Measurements from ENCODE around the gene MPZL3.

GRCh38 chr11:118264569-118265465, 12.7 kb upstream of the MPZL3 start:
- TF ChIP-seq EZH2 (IDR thresholded peaks at IDR 0.05; ENCODE audit: low read depth) (no peak), CTCF (conservative IDR thresholded peaks at IDR 0.05) (no peak; the same call in 1 of the 2 replicates)

Data from PC-9 (cell line).